Activated naive CD4-positive, alpha-beta T cell treated with Interleukin-2 at 50 U/mL for 16 hours (primary cell): ENCODE data around the gene MANSC1.
A peak's percentile ranks its signal among the peaks of the same experiment; 100 is the strongest.

ENCODE experiments used
- DNase-seq: peaks from one replicate; pipeline ENCODE4 v3.0.0-alpha.2; 2020

Gene MANSC1

GRCh38 chr12:12349711-12350665, at the start of gene MANSC1:
Gene MANSC1, minus strand, starts transcription at chr12:12350242. Its CDS starts 6,928 bp downstream, at chr12:12343314.
- peak; percentile 47 for DNase-seq

DNA sequence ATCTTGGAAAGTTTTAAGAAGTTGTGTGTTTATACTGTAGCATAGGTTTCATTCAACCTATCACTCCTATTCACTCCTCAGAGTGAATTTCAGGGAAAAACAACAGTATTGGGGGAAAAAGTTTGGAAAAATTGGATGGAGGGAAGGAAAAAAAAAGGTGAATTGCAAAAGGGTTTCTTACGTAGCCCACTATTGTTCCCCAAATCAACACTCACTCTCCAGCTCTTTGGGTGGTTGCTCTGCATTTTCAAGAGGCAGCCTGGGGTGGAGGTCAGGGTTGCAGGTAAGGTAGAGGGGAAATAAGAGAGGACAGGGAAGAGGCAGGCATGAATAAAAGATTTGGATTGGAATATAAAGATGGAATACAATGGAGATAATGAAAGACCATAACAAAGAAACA, 49.1 kb upstream of the MANSC1 start:
- DNase-seq = no peak

- DNase-seq = no peak
Observed at GRCh38 chr12:12398026-12398859, 48.2 kb upstream of the MANSC1 start.

DNA sequence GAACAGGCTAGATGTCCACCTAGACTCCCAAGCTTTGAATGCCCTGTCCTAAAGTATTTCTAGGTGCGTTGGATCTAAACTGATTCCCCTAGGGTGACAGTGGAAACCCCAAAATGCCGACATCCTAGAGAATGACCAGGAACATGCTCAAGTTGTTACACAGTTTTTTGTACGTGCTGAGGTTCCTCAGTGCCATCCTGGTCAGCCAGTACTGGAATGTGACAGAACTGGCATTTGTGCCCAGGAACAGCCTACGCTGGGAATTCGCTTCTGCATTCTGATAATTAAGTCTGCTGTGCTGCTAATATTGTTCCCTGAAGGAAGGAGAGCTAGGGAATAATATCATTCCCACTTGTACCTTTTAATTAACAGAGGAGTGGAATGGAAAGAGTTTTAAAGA, 47.1 kb upstream of the MANSC1 start:
- no peak for DNase-seq

DNA sequence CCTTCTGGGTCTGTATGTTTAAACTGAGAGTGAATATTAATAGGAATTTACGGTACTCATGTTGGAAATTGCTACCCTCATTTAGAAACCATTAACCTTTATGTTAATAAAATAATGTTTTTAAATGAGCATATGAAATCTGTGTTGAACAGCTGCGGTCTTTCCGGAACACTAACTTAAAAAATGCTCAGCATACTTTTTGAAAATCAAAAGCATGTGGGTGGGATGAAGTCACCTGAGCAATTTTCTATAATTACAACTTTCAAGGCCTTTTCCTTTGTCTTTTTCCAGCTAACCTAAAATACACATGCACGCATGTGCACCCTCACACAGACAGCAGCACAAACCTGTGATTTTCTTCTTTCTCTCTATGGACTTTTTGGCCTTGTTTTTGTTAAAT, 46.7 kb upstream of the MANSC1 start:
- no peak for DNase-seq

DNA sequence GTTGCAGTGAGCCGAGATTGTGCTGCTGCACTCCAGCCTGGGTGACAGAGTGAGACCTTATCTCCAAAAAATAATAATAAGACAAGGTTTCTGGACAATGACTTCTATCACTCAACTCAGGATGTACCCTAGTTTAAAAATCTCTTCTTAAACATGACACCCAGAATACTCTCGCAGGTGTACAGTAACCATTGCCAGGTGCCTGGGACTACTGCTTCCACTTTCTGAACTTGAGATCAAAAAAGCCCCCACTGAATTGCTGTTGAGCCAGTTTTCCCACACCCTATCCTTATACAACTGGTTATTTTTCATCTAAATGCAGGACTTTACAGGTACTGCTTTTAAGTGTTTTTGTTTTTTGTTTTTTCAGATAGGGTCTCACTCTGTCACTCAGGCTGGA, 43.1 kb upstream of the MANSC1 start:
- no peak for DNase-seq

- no peak for DNase-seq
Observed at GRCh38 chr12:12392413-12392812, 42.4 kb upstream of the MANSC1 start.

GRCh38 chr12:12387501-12387900, 37.5 kb upstream of the MANSC1 start:
- DNase-seq = no peak

GRCh38 chr12:12384571-12385340, 34.7 kb upstream of the MANSC1 start:
- DNase-seq = peak; percentile 34

DNA sequence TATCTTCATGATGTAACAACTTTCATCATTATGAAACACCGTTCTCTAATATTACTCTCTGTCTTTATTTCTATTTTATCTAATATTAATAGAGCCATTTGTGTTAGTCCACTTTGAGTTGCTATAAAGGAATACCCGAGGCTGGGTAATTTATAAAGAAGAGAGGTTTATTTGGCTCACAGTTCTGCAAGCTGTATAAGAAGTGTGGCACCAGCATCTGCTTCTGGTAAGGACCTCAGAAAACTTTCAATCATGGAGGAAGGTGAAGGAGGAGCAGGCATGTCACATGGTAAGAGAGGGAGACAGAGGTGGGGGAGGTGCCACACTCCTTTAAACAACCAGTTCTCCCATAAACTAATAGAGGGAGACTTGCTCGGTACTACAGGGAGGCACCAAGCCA, 31.9 kb upstream of the MANSC1 start:
- no peak for DNase-seq

DNA sequence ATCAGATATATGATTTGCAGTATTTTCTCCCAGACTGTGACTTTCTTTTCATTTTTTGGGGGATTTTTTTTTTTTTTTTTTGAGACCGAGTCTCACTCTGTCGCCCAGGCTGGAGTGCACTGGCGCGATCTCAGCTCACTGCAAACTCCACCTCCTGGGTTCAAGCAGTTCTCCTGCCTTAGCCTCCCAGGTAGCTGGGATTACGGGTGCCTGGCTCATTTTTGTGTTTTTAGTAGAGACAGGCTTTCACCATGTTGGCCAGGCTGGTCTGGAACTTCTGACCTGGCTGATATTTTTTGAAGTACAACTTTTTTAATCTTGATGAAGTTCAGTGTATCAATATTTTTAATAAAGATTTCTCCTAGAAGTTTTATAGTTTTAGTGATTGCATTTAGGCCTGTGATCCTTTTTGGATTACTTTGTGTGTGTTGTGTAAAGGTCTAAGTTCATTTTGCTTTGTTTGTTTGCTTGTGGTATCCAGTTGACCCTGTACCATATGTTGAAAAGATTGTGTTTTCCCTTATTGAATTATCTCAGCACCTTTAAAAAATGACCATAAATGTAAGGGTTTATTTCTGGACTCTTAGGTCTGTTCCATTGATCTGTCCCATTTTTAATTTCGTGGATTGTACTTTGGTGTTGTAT, 31.0 kb upstream of the MANSC1 start:
- no peak for DNase-seq

- peak; percentile 34 for DNase-seq
Observed at GRCh38 chr12:12379831-12380730, 30.0 kb upstream of the MANSC1 start.

GRCh38 chr12:12378616-12379015, 28.6 kb upstream of the MANSC1 start:
- DNase-seq = no peak

- DNase-seq = no peak
Observed at GRCh38 chr12:12376646-12377448, 26.8 kb upstream of the MANSC1 start.

GRCh38 chr12:12372946-12373722, 23.1 kb upstream of the MANSC1 start:
- no peak for DNase-seq

GRCh38 chr12:12367482-12367998, 17.5 kb upstream of the MANSC1 start:
- no peak for DNase-seq

DNA sequence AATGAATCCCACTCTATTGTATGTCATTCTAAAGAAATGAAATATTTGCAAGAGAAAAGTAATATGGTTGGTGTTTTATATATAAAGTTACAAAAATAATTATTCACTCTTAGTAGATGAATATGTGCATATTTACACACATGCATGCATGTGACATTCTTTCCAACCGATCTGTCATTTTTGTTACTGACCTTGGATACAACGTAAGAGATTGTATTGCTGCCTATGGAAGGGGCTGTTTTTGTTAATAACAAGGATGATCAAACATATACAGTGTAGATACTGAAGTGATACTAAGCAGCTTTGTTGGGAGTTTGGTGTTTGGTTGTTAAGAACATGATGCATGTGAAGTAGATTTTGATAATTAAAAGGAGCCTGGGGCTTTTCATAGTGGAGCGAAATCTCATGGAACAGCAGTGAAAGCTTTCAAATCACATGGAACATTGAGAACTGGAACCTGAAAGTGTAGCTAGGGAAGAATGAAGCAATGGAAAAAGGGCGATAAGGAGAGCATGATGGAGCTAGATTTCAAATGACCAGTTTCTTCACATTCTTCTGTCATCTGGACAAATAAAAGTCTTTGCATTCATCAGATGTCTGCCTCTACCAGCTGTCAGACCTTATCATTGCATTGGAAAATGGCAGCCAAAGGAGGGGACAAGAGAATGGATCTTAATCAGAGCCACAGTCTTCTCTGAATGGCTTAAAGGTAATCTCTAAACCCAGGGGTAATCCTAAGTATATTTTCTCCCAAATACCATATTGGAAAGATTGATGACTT, 16.8 kb upstream of the MANSC1 start:
- DNase-seq = no peak

DNA sequence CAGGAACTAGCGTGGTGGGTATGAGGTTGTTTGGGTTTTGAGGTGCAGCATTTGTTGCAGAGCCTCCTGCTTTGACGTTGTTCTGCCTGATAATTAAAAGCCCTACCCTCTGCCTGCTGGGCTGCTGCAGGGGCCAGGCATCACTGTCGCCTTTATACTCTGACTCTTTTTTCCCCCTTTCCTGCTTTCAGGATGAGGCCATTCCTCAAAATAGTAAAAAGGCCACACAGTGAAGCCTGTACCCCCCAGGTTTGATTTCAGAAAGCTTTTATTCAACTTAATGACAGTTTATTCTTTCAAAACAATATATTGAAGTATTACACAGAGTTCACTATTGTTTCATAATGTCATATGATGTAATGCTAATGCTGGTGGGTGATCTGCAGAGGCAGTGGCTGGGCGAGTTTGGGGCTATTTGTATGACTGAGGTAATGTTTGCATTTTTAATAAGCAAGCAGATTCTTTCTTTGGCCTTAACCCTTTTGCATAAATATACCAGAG, 15.9 kb upstream of the MANSC1 start:
- no peak for DNase-seq
